Panc1 (cell line): ENCODE measurements around the gene PFKM.

Source experiments
- CTCF ChIP-seq: fragments of 450-650 bp; IDR thresholded peaks from 2 replicates; pipeline ENCODE4 v1.5.1; 2017; ENCODE audit warnings: mild to moderate bottlenecking
- POLR2AphosphoS5 ChIP-seq: IDR thresholded peaks from 2 replicates; pipeline ENCODE4 v1.6.1; 2012; ENCODE audit warnings: mild to moderate bottlenecking, low read depth, low read length, moderate library complexity

- TF ChIP-seq POLR2AphosphoS5 (no peak), CTCF (no peak)
These were observed 14.6 kb upstream of the PFKM start for GRCh38 chr12:48104531-48104930.
